HTR-8/SVneo (cell line): ENCODE results near the gene CEP170.

Experiments used
- DNase-seq: peaks from one replicate; pipeline ENCODE4 v3.0.0; 2011; ENCODE audit warnings: low spot score, mixed read lengths; ENCODE audit not compliant: insufficient read length
- FAIRE-seq: peaks from 2 replicates; lab custom pipeline; 2011; peaks lifted over from hg19 to GRCh38; lab: Jason Lieb, UNC

CEP170 gene

DNA sequence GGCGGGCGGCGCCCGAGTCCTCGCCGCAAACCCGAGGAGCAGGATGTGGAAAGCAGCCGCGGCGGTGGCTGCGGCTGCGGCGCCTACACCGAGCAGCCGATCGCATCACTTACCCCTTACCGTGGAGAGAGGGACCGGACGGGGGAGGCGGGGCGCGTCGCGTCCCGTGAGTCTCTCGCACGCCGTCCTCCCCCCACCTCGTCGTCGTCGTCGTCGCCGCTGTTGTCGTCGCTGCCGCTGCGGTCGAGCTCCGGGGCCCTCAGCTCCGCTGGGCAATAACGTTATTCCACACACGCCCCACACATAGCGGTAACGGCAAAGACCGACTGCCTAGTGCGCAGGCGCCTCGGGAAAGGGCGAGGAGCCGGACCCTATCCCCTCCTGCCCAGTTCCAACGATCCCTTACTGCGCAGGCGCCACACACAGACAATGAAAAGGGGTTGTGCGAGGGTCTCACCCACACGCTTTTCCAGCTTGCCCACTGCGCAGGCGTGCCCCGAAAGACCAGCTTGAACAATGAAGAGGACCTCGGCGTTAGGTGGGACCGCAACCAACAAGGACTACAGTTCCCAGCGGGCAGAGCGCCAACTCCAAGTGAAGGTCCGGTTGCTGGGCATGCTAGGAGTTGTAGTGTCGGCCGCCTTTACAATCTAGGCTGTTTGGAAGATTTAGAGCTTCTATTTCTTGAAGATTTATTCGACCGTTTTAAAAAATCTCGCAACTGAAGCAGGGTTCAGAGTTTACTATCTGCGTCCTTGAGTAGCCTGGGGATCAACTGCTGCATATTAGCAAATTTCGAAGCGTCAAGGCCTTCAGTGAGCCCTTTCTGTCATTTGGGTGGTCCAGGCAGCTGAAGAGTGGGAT, at the start of gene CEP170:
CEP170 (minus strand) TSS at position 355 of the 864 bp plus-strand sequence. CDS start 30,001 bp downstream, outside the sequence.
- FAIRE-seq (peak; percentile 65), DNase-seq (peak; percentile 94)

- no peak for DNase-seq
- FAIRE-seq, result no peak
Observed at GRCh38 chr1:243301059-243301458, 46.0 kb upstream of the CEP170 start.

- no peak for DNase-seq
- FAIRE-seq, result no peak
Observed at GRCh38 chr1:243299069-243299468, 44.0 kb upstream of the CEP170 start.

DNA sequence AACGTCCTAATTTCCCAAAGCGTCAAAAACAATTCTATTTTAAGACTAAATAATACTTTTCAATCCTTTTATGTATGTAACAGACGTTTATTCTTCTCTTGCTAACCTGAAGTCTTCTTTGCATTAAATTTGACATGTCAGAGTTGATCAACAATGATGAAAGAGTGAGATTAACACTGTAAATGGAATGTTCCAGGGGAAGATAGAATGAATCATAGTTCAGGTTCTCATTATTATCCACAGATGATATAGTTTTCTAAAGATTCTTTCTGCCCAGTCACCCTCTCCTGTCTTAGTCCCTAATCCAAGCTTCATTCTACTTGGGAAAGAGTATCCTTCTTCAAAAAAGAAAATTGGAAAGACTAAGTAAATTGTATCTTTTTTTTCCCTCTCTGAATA, 39.6 kb upstream of the CEP170 start:
- no peak for FAIRE-seq

DNA sequence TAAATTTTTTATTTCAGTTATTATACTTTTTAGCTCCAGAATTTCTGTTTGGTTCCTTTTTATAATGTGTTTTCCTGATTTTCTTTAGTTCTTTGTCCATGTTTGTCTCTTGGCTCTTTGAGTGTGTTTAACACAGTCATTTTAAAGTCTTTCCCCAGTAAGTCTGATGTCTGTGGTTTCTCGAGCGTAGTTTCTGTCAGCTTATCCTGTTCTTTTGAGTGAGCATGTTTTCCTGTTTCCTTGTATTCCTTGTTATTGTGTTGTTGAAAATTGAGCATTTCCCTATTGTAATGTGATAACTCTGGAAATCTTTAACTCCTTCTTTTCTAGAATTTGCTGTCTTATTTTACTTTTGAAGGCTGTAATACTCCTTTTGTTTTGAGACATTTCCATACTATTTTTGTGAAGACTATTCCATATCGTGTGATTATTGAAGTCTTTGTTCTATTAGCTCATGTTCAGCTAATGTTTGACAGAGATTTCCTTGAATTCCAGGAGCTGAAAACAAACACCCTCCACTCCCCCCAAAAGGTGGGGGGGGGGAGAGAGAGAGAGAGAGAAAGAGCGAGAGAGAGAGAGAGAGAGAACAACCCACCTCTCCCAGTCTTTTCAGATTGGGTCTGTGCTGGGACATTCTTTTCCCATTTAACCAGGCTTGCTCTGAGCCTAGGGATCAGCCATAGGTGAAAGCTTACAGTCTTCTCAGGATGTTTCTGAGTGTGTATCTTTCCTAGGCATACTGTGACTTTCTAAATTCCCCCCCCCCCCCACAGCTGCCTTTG, 39.1 kb upstream of the CEP170 start:
- DNase-seq (no peak), FAIRE-seq (no peak)

More for the DNA sequence above, 39.6 kb upstream of the CEP170 start:
- DNase-seq, result peak; percentile 17

- DNase-seq, result no peak
- no peak for FAIRE-seq
Observed at GRCh38 chr1:243292117-243292516, 37.0 kb upstream of the CEP170 start.

GRCh38 chr1:243291292-243291691, 36.2 kb upstream of the CEP170 start:
- FAIRE-seq (no peak), DNase-seq (no peak)

- no peak for FAIRE-seq
Observed at GRCh38 chr1:243288062-243288461, 33.0 kb upstream of the CEP170 start.

DNA sequence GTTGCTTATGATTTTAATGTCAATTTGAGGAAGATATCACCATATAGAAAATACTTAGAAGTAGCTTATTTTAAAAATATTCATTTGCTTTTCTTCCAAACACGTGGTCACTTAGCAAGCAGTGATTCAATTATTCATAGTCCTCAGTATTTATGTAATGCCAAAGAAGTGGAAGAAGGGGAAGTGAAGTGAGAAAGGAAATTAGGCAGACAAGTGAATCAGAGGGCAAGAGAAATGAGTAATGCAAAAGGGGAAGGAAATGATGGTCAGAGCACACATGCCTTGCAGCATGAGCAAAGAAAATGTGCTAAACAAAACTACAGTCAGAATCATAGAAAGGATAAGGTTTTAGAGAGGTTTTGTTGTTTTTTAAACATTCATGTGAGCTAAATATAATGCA, 32.6 kb upstream of the CEP170 start:
- FAIRE-seq (peak; percentile 77), DNase-seq (no peak)

More at GRCh38 chr1:243288062-243288461, 33.0 kb upstream of the CEP170 start:
- DNase-seq, result no peak

GRCh38 chr1:243287123-243287460, 32.0 kb upstream of the CEP170 start:
- FAIRE-seq, result no peak
- DNase-seq, result no peak

GRCh38 chr1:243286409-243287122, 31.5 kb upstream of the CEP170 start:
- FAIRE-seq (no peak), DNase-seq (no peak)

GRCh38 chr1:243281672-243282071, 26.6 kb upstream of the CEP170 start:
- DNase-seq, result no peak
- FAIRE-seq, result no peak

DNA sequence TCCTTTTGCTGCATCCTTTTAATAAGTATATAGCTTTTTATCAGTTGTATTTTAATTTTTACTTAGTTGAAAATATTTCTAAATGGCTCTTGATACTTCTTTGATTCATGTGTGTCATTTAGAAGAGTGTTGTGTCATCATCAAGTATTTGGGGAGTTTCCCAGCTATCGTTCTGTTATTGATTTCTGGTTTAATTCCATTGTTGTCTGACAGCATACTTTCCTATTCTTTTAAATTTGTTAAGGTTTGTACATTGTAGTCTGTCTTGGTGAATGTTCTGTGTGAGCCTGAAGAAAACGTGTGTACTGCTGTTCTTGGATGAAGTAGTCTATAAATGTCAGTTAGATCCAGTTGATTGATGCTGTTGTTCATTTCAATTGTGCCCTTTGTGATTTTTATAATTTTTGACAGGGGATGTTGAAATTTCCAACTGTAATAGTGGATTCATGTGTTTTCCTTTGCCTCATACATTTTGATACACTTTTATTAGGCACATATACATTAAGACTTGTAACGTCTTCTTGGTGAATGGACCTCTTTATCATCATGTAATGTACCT, 25.6 kb upstream of the CEP170 start:
- FAIRE-seq (no peak), DNase-seq (no peak)

GRCh38 chr1:243275316-243275715, 20.2 kb upstream of the CEP170 start:
- FAIRE-seq, result no peak

DNA sequence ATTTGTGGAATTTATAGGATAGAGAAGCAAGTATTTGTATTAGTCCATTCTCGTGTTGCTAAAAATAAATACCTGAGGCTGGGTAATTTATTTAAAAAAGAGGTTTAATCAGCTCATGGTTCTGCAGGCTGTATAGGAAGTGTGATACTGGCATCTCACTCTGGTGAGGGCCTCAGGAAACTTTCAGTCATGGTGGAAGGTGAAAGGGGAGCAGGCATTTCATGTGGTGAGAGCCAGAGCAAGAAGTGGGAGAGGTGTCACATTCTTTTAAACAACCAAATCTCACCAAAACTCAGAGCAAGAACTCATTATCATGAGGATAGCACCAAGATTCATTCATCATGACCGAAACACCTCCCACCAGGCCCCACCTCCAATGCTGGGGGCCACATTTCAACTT, 18.9 kb upstream of the CEP170 start:
- DNase-seq (no peak), FAIRE-seq (no peak)

More at GRCh38 chr1:243275316-243275715, 20.2 kb upstream of the CEP170 start:
- DNase-seq, result no peak

- FAIRE-seq (no peak), DNase-seq (no peak)
Observed at GRCh38 chr1:243273506-243273905, 18.4 kb upstream of the CEP170 start.

- FAIRE-seq (no peak), DNase-seq (no peak)
Observed at GRCh38 chr1:243272401-243272800, 17.3 kb upstream of the CEP170 start.

DNA sequence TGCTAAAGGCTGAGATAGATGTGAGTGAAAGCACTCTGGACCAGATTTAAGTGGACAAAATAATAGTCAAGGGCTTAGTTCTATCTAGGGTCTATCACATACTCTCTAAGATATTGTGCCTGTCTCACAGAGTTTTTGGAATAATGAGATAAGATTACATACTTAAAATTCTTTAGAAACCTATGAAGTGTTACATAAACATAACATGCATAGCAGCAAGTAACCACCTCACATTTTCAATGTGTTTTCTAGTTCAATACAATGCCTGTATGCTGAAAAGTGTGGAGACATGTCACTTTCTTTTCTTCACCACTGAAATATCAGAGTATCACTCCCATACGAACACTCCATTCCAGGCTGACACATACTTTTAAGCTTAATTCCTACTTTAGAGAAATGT, 16.9 kb upstream of the CEP170 start:
- DNase-seq, result no peak
- no peak for FAIRE-seq

DNA sequence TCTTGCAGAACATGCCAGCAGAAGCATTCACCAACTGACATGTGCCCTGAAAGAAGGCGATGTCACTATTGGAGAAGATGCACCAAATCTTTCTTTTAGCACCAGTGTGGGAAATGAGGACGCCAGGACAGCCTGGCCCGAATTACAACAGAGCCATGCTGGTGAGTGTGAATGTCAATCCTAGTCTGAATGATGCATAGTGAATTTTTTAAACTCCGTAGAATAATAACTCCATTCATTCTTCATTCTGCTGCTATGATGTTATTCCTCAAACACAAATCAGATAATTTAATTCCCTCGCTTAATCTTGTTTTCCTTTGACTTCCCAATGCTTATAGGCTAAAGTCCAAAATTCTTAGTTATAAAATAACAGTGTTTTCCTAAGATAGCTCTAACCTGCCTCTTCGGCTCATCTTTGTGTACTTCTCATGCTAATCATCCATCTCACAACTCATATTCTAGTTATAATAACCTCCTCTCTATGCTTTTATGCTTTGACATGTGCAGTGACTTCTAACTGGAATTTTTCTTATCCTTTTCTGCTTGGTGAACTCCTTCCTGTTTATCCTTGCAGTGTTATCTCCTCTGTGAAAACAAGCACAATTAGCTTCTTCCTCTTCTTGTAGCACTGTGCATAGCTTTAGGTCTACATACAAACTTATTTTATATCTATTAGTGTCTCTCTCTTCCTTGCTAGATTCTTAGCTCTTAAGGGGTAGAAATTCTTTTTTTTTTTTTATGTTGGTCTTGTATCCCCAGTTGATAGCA, 15.2 kb upstream of the CEP170 start:
- no peak for FAIRE-seq
- no peak for DNase-seq

DNA sequence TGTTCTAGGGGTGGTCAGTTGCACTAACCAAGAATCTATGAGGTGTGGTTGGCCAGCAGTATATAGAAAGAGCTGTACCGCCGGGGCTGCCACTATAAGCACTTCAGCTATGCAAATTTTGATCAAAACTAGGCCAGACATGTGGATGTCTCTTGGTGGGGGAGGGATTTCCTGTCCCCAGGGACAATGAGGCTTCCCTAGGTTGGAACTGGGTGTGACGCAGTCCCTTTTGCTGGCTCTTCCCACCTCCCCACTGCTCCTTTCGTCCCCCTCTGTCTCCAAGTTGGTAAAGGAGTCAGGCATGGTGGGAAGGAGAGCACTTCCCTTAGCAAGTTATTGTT, 14.3 kb upstream of the CEP170 start:
- no peak for FAIRE-seq

More for the DNA sequence above, 14.3 kb upstream of the CEP170 start:
- DNase-seq, result no peak
